Lower leg skin (tissue), 3 donors: Measurements from ENCODE around the gene HSP90B1.

Experiments used
- POLR2A ChIP-seq, 2 donors: fragments of 450-650 bp; IDR thresholded peaks; one replicate each; pipeline ENCODE4 v1.6.1; 2016 to 2017; ENCODE audit warnings: antibody characterized with exemption in 2 of 2, mild to moderate bottlenecking in 1 of 2, moderate library complexity in 1 of 2
- TF ChIP-seq, protein P1 (sequence below), 3 donors: fragments of 450-650 bp; IDR thresholded peaks; one replicate each; pipeline ENCODE4 v1.5.1; 2016; ENCODE audit warnings: antibody characterized with exemption in 3 of 3, mild to moderate bottlenecking in 3 of 3, moderate library complexity in 2 of 3

DNA sequence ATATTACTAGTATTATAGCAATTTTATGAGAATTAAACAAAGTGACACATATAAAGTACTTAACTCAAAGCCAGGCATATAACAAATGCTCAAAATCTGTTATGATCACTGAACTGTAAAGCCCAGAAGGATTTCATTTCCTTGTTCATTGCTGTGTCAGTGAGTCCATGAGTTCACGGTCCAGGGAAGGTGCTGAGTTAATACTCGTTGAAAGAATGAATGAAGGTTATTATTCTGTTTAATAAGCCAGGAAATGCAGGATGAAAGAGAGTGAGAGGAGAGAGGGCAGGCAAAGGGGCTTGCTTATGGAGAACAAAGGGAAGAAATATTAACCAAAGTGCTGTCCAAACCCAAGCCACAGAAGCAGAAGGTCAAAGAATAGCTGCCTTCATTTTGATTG, 48.9 kb upstream of the HSP90B1 start:
- no peak for TF ChIP-seq POLR2A (IDR thresholded peaks at IDR 0.05)
- TF ChIP-seq, protein P1, sequence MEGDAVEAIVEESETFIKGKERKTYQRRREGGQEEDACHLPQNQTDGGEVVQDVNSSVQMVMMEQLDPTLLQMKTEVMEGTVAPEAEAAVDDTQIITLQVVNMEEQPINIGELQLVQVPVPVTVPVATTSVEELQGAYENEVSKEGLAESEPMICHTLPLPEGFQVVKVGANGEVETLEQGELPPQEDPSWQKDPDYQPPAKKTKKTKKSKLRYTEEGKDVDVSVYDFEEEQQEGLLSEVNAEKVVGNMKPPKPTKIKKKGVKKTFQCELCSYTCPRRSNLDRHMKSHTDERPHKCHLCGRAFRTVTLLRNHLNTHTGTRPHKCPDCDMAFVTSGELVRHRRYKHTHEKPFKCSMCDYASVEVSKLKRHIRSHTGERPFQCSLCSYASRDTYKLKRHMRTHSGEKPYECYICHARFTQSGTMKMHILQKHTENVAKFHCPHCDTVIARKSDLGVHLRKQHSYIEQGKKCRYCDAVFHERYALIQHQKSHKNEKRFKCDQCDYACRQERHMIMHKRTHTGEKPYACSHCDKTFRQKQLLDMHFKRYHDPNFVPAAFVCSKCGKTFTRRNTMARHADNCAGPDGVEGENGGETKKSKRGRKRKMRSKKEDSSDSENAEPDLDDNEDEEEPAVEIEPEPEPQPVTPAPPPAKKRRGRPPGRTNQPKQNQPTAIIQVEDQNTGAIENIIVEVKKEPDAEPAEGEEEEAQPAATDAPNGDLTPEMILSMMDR (IDR thresholded peaks at IDR 0.05) = no peak
